ENCODE measurements around the gene CYB561. TPM values are rescaled to one million over a fixed set of nuclear protein-coding genes. Genes with fewer than 3 reads are reported as not detected.

Gene CYB561
- total RNA-seq, 1 donor from 2014 or later: 9.0 TPM

- Histone ChIP-seq H3K4me1 (no peaks in the 10 kb centered on the region), H3K27ac (replicated peaks) (no peak overlapping the region), H3K36me3 (no peaks in the 10 kb centered on the region), H3K4me3 (no peak overlapping the region), H3K27me3 (ENCODE audit: low read depth) (peaks cover 7% of the 10 kb centered on the region), H3K9me3 (replicated peaks) (no peaks in the 10 kb centered on the region)
- DNase-seq: no peak
- intact Hi-C loops (cut with micrococcal nuclease): no loop called here
- no peak for TF ChIP-seq CTCF (IDR thresholded peaks at IDR 0.05; ENCODE audit: borderline replicate concordance)
Observed at GRCh38 chr17:63491977-63492618, 46.0 kb upstream of the CYB561 start.

- intact Hi-C loops (cut with micrococcal nuclease): no loop called here
- H3K27ac ChIP-seq (replicated peaks): no peak overlapping the region
- no peaks in the 10 kb centered on the region for H3K36me3 ChIP-seq
- H3K4me3 ChIP-seq: no peak overlapping the region
- H3K9me3 ChIP-seq (replicated peaks): no peaks in the 10 kb centered on the region
- no peak for DNase-seq
- H3K27me3 ChIP-seq (ENCODE audit: low read depth): peaks cover 7% of the 10 kb centered on the region
- H3K4me1 ChIP-seq: no peaks in the 10 kb centered on the region
- no peak for TF ChIP-seq CTCF (IDR thresholded peaks at IDR 0.05; ENCODE audit: borderline replicate concordance)
Observed at GRCh38 chr17:63491413-63491812, 45.3 kb upstream of the CYB561 start.

GRCh38 chr17:63490858-63491400 is 44.8 kb upstream of the CYB561 start:
- H3K4me1 ChIP-seq: no peaks in the 10 kb centered on the region
- no peak for DNase-seq
- intact Hi-C loops (cut with micrococcal nuclease): no loop called here
- no peaks in the 10 kb centered on the region for H3K9me3 ChIP-seq (replicated peaks)
- H3K27ac ChIP-seq (replicated peaks): no peak overlapping the region
- no peaks in the 10 kb centered on the region for H3K36me3 ChIP-seq
- peaks cover 7% of the 10 kb centered on the region for H3K27me3 ChIP-seq (ENCODE audit: low read depth)
- no peak for TF ChIP-seq CTCF (IDR thresholded peaks at IDR 0.05; ENCODE audit: borderline replicate concordance)
- H3K4me3 ChIP-seq: no peak overlapping the region

GRCh38 chr17:63490329-63490728 is 44.2 kb upstream of the CYB561 start:
- Histone ChIP-seq H3K36me3 (no peaks in the 10 kb centered on the region), H3K4me1 (no peaks in the 10 kb centered on the region), H3K27me3 (ENCODE audit: low read depth) (peaks cover 7% of the 10 kb centered on the region), H3K27ac (replicated peaks) (no peak overlapping the region), H3K4me3 (no peak overlapping the region), H3K9me3 (replicated peaks) (no peaks in the 10 kb centered on the region)
- no peak for DNase-seq
- intact Hi-C loops (cut with micrococcal nuclease): no loop called here
- no peak for TF ChIP-seq CTCF (IDR thresholded peaks at IDR 0.05; ENCODE audit: borderline replicate concordance)

GRCh38 chr17:63489291-63489690 is 43.2 kb upstream of the CYB561 start:
- no peak for TF ChIP-seq CTCF (IDR thresholded peaks at IDR 0.05; ENCODE audit: borderline replicate concordance)
- Histone ChIP-seq H3K4me1 (no peaks in the 10 kb centered on the region), H3K27me3 (ENCODE audit: low read depth) (peaks cover 7% of the 10 kb centered on the region), H3K36me3 (no peaks in the 10 kb centered on the region), H3K27ac (replicated peaks) (no peak overlapping the region), H3K9me3 (replicated peaks) (no peaks in the 10 kb centered on the region), H3K4me3 (no peak overlapping the region)
- intact Hi-C loops (cut with micrococcal nuclease): no loop called here
- no peak for DNase-seq
